Stimulated activated CD8-positive, alpha-beta memory T cell treated with anti-CD3 and anti-CD28 coated beads, Interleukin-4, amount 100 ng/mL, for 24 hours (primary cell): ENCODE results near the gene GNAO1.

ENCODE experiments used
- DNase-seq: peaks from one replicate; pipeline ENCODE4 v3.0.0-alpha.2; 2020; ENCODE audit warnings: low read depth

The GNAO1 gene

GRCh38 chr16:56241596-56241995, 50.3 kb downstream of the GNAO1 start:
- no peak for DNase-seq

GRCh38 chr16:56242740-56243139, 51.5 kb downstream of the GNAO1 start:
- DNase-seq: no peak

GRCh38 chr16:56244612-56245011, 53.3 kb downstream of the GNAO1 start:
- no peak for DNase-seq

DNA sequence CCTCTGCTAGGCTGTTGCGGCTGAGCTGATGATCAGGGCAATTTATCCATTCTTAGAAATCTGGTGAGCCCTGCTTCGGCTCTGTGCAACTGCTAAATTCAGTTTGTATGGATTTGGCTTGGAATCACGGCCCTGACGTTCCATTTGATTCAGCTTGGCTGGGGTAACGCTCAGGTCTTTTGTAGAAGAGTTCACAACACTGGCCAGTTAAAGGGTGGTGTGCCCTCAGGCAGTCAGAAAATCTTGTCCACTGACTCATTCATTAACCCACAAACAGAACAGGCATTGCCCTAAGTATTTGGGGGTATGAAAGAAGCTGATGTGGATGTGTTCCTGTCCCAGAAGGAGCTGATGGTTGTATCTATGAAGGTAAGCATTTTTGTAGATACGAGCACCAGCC, 53.9 kb downstream of the GNAO1 start:
- DNase-seq: no peak

DNA sequence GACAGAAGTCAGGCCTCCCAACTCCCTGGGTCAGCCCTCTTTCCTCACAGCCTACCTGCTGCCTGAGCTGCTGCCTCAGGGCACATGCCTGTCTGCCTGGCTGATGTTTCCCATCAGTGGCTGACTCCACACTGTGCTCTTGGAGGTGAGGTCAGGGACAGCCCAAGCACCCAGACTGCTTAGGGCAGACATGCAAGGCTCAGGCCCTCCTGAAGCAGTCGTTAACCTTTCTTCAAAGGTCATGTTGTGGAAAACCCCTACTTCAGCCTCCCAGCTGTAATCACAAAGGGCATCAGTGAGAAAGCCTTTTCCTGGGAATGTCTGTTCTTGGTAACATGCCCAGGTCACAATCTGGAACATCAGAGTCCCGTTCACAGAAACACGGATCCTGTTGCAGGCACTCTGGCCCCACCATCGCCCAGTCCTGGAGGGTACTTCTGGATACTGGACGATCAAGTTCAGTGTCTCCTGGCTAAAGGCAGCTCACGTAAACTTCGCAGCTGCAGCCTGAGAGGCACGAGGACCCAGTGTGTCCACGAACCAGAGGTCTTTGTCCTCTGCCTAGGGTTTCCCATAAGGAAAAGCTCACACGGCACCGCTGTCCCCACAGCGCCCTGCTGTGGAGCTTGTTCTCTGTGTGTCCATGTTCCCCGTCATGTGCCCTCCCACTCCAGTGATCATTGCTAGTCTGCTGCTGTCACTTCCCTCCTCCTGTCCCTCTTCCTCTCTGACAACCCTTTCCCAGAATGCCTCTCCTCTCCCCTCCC, 54.9 kb downstream of the GNAO1 start:
- DNase-seq: no peak

- no peak for DNase-seq
These were observed 55.7 kb downstream of the GNAO1 start for GRCh38 chr16:56247018-56247417.

- no peak for DNase-seq
These were observed 56.5 kb downstream of the GNAO1 start for GRCh38 chr16:56247808-56248207.

- DNase-seq: no peak
These were observed 61.5 kb downstream of the GNAO1 start for GRCh38 chr16:56252835-56253234.

GRCh38 chr16:56255904-56256303, 64.6 kb downstream of the GNAO1 start:
- no peak for DNase-seq

- DNase-seq: no peak
These were observed 66.0 kb downstream of the GNAO1 start for GRCh38 chr16:56257239-56257638.

DNA sequence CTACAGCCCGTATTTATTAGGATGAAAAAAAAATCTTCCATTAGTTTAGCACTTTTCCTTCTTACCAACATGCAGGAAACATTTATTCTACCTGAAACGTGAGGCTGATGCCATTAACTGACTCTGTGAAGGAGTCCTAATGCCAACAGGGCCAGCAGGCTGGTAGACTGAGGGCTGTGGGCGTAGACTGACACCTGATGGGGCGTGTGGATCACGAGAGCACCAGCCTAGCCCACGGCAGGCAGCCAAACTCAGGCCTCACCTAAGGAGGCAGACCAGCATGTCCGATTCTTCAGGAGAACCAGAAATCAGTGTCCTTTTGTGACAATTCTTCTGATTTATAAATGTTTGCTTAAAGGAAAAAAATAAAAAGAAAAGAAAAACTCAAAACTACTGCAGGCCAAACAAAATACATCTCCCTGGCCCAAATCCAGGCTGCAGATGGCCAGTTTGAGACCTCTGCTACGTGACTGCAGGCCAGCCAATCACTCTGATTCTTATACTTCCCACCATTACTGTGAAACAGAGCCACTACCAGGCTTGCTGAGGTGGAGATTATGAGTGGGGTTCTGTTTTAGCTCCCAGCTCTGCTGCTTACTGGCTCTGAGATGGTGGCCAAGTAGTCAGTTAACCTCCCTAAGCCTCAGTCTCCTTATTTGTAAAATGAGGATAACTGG, 66.5 kb downstream of the GNAO1 start:
- DNase-seq: no peak

DNA sequence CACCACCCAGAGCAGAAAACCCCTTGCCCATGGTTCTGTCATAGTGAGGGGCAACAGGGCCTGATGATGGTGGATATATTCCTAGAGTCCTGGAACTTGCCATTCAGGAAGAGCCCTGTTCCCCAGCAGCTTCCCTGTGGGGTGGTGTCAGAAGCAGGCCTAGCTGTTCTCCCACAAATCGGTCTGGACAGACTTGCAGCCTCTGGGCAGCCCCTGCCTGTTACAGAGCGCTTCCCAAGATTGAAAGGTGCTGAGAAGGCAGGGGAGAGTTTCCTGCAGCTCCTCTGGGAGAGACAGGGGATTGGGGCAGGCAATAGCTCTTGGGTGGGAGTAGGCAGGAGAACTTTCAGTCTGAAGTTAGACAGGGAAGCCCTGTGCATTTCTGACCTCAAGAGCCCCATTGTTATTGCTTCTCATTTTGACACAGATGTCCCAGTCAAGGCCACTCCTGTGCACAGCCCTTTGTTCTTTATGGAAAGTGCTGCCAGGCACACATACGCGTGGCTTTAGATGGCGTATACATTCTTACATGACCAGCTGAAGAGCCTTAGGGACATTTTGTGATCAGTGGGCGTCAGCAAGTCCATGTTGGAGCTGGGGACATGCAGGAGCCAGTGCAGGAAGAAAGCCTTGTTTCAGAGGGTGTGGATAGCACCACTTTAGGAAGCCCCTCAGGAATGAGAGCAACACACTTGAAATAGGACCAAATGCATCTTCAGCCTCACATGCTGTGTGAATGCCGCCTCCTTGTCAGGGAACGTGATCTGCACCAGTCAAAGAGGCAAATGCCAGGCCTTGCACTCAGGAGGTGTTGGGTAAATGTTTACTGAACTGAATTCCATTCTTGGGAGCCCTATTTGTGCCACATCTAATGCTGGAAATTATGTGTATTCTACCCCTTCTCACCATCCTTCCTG, 67.5 kb downstream of the GNAO1 start:
- no peak for DNase-seq

DNA sequence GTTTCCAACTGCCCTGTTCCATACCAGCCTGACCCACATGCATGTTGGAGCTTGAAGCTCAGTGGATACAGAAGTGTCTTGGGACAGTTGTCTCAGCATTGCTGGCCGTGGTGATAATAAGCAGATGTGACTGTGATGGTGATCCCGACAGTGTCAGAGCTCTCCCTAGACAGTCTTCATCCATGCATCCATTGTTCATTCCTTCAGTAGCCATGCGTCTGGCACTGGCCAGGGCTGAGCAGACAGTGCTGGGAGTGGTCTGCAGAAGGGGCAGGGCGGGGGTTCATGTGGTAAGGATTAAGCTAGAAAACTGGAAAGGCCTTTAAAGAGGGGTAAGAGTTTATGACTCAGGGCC, 68.1 kb downstream of the GNAO1 start:
- no peak for DNase-seq

DNA sequence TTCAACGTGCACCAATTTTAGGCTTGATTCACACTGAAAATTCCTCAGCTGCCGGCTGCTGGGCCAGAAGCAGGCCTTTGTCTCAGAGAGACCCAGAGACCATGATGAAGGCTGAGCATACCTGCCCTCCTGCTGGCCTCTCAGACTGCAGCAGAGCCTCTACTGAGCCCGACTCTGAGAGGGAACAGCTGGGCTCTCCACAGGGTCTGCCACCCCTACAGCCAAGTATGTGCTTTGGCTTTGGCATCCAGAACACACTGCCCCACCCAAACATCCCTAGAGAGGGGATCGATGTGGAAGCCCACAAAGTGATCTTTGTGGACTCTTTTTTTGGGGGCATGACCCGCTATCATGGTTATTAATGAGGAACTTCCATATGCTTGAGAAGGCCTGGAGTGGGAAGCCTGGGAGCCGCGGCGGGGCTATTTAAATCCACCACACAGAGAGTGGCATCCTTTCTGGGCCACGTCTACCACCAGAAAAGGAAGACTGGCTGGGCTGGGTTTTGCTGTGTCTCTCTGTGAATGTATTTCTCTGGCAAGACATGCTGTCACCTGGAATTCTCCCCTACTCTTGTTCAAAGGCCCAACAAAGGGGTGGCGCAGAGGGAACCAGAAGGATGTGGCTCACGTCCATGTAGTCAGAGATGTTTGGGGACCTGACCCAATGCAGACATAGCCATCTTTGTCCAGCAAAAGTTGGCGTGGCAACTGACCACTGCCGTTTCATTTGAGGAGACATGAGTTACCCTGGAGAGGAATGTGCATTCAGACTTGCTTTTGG, 69.3 kb downstream of the GNAO1 start:
- no peak for DNase-seq

- no peak for DNase-seq
These were observed 70.4 kb downstream of the GNAO1 start for GRCh38 chr16:56261656-56262055.

- no peak for DNase-seq
These were observed 70.9 kb downstream of the GNAO1 start for GRCh38 chr16:56262148-56262547.

DNA sequence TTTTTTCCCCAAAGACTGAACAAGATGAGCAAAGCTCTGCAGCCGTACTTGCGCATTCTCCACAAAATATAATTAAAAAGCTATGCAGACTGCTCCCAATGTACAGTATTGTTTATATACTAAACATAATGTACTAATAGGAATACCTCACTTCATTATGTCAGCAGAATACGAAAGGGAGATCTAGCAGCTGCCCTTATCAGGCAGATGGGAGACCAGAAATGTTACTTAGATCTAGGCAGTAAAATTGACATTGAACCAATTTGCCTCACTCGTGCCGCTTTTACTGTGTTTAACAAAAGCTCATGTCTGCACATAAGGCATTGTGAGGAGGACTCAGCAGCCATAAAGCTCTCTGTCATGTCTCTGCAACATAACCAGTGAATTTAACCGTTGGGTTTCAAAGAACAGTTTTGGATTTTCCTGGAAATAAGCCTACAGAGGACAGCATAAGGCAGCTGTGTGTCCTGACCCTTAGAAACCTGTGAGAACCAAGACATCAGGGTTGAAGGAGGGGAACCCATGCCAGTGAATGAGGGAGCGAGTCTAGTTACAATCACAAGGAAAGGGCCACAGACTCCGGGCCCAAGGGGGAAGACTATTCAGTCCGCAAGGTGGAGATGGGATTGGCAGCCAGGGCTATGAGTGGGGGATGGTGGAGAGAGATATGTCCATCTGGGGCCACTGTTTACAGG, 71.4 kb downstream of the GNAO1 start:
- DNase-seq: no peak

- no peak for DNase-seq
These were observed 72.7 kb downstream of the GNAO1 start for GRCh38 chr16:56263711-56264608.

DNA sequence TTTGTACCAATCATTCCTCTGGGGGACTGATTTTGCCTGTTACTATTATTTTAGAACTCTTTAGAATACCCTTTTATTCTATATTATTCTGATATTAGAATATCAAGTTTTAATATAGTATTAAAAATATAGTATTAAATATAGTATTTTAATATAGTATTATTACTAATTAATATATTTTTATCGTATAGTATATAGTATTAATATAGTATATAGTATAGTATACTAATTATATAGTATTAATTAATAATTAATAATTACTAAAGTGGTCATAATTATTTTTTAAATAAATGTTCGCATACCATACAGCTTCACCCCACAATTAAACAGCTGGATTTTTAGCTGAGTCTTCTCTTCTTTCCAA, 73.3 kb downstream of the GNAO1 start:
- no peak for DNase-seq

- no peak for DNase-seq
These were observed 73.9 kb downstream of the GNAO1 start for GRCh38 chr16:56265184-56265583.
